MCF 10A (cell line): ENCODE results near the gene TIMP1. TPM values are rescaled to one million over a fixed set of nuclear protein-coding genes. Genes with fewer than 3 reads are reported as not detected.
"Not testable (repeated sequence)": the region's sequence is repeated elsewhere in the genome, so short reads cannot be mapped to it uniquely, and the experiment has no call there.

Experiments used
- BruUV-seq: library from RNA; stranded (reverse); fragments of 400-500 nt; replicated peaks from 2 replicates; lab custom pipeline; 2021; lab: Mats Ljungman, UMichigan
- CTCF ChIA-PET: fragments of 300-600 bp; sonication (Branson Sonifier 250); formaldehyde crosslinking; extraction: SDS; loops from one replicate; lab custom pipeline; 2021; ENCODE audit warnings: antibody characterized with exemption, inconsistent platforms; lab: Yijun Ruan, JAX
- POLR2A ChIA-PET: fragments of 300-600, 350-650 bp; sonication (Branson Sonifier 250); formaldehyde crosslinking; extraction: SDS; loops from one replicate; lab custom pipeline; 2020; ENCODE audit warnings: antibody characterized with exemption, inconsistent platforms; lab: Yijun Ruan, JAX
- DNase-seq: peaks from one replicate; pipeline ENCODE4 v3.0.0-alpha.2; 2018; ENCODE audit not compliant: unreplicated experiment
- H3K27ac Mint-ChIP-seq: one replicate; pipeline ENCODE4 v1.8.0; 2022; ENCODE audit warnings: mild to moderate bottlenecking, low read depth, mixed read lengths; ENCODE audit not compliant: unreplicated experiment
- H3K27me3 Mint-ChIP-seq: one replicate; pipeline ENCODE4 v1.8.0; 2022; ENCODE audit warnings: mixed read lengths; ENCODE audit not compliant: insufficient read depth, unreplicated experiment
- H3K36me3 Mint-ChIP-seq: one replicate; pipeline ENCODE4 v1.8.0; 2022; ENCODE audit warnings: mild to moderate bottlenecking, moderate library complexity, mixed read lengths; ENCODE audit not compliant: insufficient read depth, unreplicated experiment
- H3K4me1 Mint-ChIP-seq: one replicate; pipeline ENCODE4 v1.8.0; 2022; ENCODE audit warnings: mixed read lengths; ENCODE audit not compliant: insufficient read depth, unreplicated experiment
- H3K4me3 Mint-ChIP-seq: one replicate; pipeline ENCODE4 v1.8.0; 2022; ENCODE audit warnings: mild to moderate bottlenecking, moderate library complexity, mixed read lengths; ENCODE audit not compliant: unreplicated experiment
- H3K9me3 Mint-ChIP-seq: one replicate; pipeline ENCODE4 v1.8.0; 2022; ENCODE audit warnings: mixed read lengths; ENCODE audit not compliant: unreplicated experiment
- intact Hi-C: fragments of 100-400 bp; cut with micrococcal nuclease; formaldehyde crosslinking; loops from 2 replicates; pipeline ENCODE4 v1.14.1; 2022
- total RNA-seq: library from RNA; stranded (reverse); gene quantifications from 2 replicates; pipeline ENCODE4 v1.2.3, GENCODE V29; 2022
- TF ChIP-seq, protein P1 (sequence below): fragments of 200-600 bp; IDR thresholded peaks from one replicate; pipeline ENCODE4 v1.8.0; 2022; ENCODE audit warnings: antibody characterized with exemption, mild to moderate bottlenecking; ENCODE audit not compliant: unreplicated experiment

TIMP1 gene
- total RNA-seq, 1 experiment from 2014 or later: 647 TPM

DNA sequence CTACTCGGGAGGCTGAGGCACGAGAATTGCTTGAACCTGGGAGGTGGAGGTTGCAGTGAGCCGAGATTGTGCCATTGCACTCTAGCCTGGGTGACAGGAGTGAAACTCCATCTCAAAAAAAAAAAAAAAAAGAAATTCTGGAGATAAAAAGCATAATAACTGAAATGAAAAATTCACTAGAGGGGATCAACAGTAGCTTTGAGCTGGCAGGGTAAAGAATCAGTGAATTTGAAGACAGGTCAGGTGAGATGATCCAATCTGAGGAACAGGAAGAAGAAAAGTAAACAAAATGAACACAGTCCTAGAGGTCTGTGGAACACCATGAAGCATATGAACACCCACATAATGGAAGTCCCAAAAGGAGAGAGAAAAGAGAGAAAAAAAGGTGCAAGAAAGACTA is 15.0 kb downstream of the TIMP1 start:
- Mint-ChIP-seq H3K36me3 (no peaks in the 10 kb centered on the region), H3K4me3 (no peak overlapping the region), H3K4me1 (peaks cover 4% of the 10 kb centered on the region), H3K27ac (peak overlapping the region; percentile 59), H3K9me3 (no peaks in the 10 kb centered on the region), H3K27me3 (no peaks in the 10 kb centered on the region)
- CTCF ChIA-PET: interaction anchor here (0.6 to 0.7 kb wide), 4 partner anchors 8 to 235 kb away, joined by 3 to 6 read pairs (median 4); no protein-coding TSS in a partner anchor
- intact Hi-C loops: no loop called here
- POLR2A ChIA-PET: no interaction called here
- BruUV-seq: no TSS peak
- DNase-seq: no peak
- TF ChIP-seq, protein P1, sequence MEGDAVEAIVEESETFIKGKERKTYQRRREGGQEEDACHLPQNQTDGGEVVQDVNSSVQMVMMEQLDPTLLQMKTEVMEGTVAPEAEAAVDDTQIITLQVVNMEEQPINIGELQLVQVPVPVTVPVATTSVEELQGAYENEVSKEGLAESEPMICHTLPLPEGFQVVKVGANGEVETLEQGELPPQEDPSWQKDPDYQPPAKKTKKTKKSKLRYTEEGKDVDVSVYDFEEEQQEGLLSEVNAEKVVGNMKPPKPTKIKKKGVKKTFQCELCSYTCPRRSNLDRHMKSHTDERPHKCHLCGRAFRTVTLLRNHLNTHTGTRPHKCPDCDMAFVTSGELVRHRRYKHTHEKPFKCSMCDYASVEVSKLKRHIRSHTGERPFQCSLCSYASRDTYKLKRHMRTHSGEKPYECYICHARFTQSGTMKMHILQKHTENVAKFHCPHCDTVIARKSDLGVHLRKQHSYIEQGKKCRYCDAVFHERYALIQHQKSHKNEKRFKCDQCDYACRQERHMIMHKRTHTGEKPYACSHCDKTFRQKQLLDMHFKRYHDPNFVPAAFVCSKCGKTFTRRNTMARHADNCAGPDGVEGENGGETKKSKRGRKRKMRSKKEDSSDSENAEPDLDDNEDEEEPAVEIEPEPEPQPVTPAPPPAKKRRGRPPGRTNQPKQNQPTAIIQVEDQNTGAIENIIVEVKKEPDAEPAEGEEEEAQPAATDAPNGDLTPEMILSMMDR: no peak

DNA sequence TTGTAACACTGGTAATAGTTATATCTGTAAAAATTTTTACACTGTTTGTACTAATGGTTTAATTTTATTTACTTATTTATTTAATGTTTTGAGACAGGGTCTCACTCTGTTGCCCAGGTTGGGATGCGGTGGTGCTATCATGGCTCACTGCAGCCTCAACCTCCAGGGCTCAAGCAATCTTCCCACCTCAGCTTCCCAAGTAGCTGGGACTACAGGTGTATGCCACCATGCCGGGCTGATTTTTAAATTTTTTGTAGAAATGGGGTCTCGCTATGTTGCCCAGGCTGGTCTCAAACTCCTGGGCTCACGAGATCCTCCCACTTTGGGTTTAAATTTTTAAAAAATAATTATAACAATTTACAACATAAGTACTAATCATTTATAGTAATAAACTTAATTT is 20.9 kb downstream of the TIMP1 start:
- H3K27ac Mint-ChIP-seq, intact Hi-C loops, H3K4me1 Mint-ChIP-seq, DNase-seq, POLR2A ChIA-PET, H3K27me3 Mint-ChIP-seq, BruUV-seq, H3K9me3 Mint-ChIP-seq, H3K36me3 Mint-ChIP-seq, H3K4me3 Mint-ChIP-seq, CTCF ChIA-PET: not testable (repeated sequence)

DNA sequence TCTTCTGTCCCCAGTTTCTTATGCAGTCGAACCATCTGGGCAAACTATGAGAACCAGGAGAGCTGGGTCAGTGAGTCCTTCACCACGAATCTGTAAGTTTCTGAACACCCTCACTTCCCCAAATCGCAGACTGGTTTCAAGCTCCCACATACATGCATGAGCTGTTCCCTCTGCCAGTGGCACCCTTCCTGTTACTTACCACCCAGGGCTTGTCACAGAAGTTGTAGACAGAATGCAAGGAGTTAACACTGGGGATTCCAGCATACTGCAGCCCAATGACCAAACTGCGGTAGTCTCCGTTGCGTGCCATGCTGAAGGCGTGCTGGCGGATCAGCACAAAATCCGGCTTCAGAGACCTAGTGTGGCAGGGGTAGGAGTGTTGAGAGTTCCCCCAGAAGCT is 22.8 kb downstream of the TIMP1 start:
- no TSS peak for BruUV-seq
- Mint-ChIP-seq H3K4me3 (no peak overlapping the region), H3K27ac (no peak overlapping the region), H3K36me3 (no peaks in the 10 kb centered on the region), H3K4me1 (no peaks in the 10 kb centered on the region), H3K27me3 (no peaks in the 10 kb centered on the region), H3K9me3 (no peaks in the 10 kb centered on the region)
- ChIA-PET CTCF (interaction anchor here (0.5 kb wide), 1 partner anchor 8 kb away, joined by 4 read pairs; no protein-coding TSS in a partner anchor), POLR2A (no interaction called here)
- no peak for DNase-seq
- intact Hi-C loops: no loop called here
- TF ChIP-seq, protein P1: no peak

DNA sequence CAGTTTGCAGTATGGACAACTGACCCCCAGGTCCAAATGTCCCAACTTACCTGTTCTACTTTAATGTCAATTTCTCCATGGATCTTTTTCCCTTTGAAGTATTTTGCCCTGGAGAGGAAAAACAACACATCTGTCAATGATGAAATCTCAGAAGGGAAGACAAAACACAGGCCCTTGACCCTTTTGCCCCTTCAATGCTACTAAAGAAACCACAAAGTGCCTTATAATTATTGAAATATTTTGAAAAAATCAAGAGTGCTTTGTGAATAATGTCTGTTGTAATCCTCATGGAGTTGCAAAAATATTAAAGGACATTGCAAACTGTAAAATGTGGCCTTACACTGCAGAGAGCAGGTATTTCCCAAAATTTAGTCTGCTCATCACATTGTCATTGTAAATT is 24.9 kb downstream of the TIMP1 start:
- BruUV-seq: no TSS peak
- no peak for DNase-seq
- TF ChIP-seq, protein P1: no peak
- Mint-ChIP-seq H3K27ac (no peak overlapping the region), H3K27me3 (no peaks in the 10 kb centered on the region), H3K9me3 (no peaks in the 10 kb centered on the region), H3K4me1 (no peaks in the 10 kb centered on the region), H3K36me3 (no peaks in the 10 kb centered on the region), H3K4me3 (no peak overlapping the region)
- ChIA-PET POLR2A (no interaction called here), CTCF (no interaction called here)
- intact Hi-C loops: no loop called here
